Left ventricle myocardium superior (tissue), 1 donor: ENCODE results near the gene PRKG1. TPM values are rescaled to one million over a fixed set of nuclear protein-coding genes. Genes with fewer than 3 reads are reported as not detected.
"Not testable (repeated sequence)": the region's sequence is repeated elsewhere in the genome, so short reads cannot be mapped to it uniquely, and the experiment has no call there.

Experiments
- ATAC-seq: fragments of 200-7000 bp; cut with Tn5 transposase; one replicate; pipeline ENCODE4 v1.9.1; 2020; ENCODE audit warnings: mild to moderate bottlenecking, moderate library complexity
- DNase-seq: peaks from one replicate; pipeline ENCODE4 v3.0.0-alpha.2; 2020
- intact Hi-C: fragments of 100-400 bp; cut with micrococcal nuclease; formaldehyde crosslinking; loops from one replicate; pipeline ENCODE4 v1.11.0; 2022
- total RNA-seq: library from RNA; stranded (reverse); fragmentation: NEBNext Ultra II Directional; extraction: Animal tissue kit (Norgen Biotek cat#: 25700); gene quantifications from one replicate; pipeline ENCODE4 v1.2.1, GENCODE V29; 2021
- donor health status: DM: no; HTN: yes; CAD: no; lungs with severe emphysema.

The PRKG1 gene
- total RNA-seq, 1 donor from 2014 or later = 24.9 TPM

DNA sequence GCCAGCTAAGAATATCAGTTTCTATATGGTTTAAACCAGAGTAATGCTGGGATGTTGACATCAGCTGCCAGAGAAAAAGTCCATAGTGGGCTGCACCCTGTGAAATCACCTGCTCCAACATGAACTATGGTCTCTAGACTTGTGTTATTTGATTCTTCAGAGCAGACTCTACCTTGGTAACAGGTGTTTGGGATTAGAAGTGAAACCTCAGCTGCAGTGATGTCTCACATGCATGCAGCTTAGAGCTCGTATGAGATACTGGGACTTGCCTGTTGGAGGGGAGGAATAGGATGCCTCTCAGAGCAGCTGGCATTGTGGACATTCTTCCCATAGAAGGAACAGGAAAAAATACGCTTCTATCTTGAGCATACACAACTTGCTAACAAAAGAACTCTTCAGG, 912.2 kb downstream of the PRKG1 start:
- ATAC-seq (no peak), DNase-seq (no peak)
- intact Hi-C loops = no loop called here

- intact Hi-C loops = no loop called here
- no peak for ATAC-seq
Measured at GRCh38 chr10:51993475-51993874, 919.2 kb downstream of the PRKG1 start.

DNA sequence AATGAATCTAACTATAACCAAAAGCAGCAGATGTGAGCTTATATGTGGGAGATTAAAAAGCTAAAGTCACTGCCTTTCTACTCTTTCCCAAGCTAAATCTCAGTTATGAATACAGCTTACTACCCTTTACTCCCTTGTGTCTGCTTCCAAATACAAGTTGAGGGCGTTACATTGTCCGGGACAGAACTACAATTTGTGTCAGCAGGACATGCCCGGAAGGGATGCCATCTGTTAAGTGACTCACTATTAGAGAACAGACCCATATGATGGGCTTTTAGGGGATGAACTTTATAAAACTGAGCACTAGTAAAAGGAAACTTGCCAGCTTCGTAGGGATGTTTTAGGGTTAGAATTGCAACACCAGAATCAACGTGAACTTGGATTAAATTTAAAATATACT, 924.8 kb downstream of the PRKG1 start:
- intact Hi-C loops = no loop called here
- DNase-seq (no peak), ATAC-seq (peak; percentile 20)

More at GRCh38 chr10:51993475-51993874, 919.2 kb downstream of the PRKG1 start:
- DNase-seq = no peak

DNA sequence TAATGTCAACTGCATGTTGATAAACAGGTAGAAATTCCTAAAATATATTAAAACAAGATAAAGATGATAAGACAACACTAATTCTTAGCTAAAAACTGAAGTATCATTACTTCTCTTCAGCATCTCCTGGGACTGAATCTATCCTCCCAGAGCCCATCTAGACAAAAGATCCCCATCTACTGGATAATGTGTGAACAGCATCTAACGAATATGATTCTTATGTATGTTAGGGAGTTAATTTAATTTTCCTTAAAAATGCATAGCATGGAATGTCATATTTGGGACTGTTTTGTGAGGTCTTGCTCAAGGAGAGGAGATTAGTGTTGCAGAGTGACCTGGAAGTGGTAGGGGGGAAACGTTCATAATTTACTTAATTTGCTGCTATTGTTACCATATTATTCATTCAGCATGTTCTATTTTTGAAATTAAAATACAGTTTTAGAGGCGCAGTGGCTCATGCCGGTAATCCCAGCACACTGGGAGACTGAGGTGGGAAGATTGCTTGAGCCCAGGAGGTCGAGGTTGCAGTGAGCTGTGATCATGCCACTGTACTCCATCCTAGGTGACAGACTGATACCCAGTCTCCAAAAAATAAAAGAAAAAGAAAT, 930.2 kb downstream of the PRKG1 start:
- DNase-seq (no peak), ATAC-seq (peak; percentile 46)
- intact Hi-C loops = no loop called here

DNA sequence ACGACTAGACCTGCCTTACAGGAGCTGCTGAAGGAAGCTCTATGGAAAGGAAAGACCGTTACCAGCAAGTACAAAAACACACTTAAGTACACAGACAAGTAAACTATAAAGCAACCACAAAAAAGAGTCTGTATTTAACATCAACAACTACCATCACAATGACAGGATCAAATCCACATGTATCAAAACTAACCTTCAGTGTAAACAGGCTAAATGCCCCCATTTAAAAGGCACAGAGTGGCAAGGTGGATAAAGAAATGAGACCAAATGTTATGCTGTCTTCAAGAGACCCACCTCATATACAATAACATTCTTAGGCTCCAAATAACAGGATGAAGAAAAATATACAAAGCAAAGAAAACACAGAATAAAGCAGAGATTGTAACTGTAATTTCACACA, 932.8 kb downstream of the PRKG1 start:
- intact Hi-C loops = no loop called here
- DNase-seq (no peak), ATAC-seq (no peak)

- peak; percentile 39 for ATAC-seq
- intact Hi-C loops = no loop called here
- no peak for DNase-seq
Measured at GRCh38 chr10:52011118-52011517, 936.8 kb downstream of the PRKG1 start.

- intact Hi-C loops = no loop called here
- DNase-seq = no peak
- no peak for ATAC-seq
Measured at GRCh38 chr10:52019077-52019555, 944.8 kb downstream of the PRKG1 start.

DNA sequence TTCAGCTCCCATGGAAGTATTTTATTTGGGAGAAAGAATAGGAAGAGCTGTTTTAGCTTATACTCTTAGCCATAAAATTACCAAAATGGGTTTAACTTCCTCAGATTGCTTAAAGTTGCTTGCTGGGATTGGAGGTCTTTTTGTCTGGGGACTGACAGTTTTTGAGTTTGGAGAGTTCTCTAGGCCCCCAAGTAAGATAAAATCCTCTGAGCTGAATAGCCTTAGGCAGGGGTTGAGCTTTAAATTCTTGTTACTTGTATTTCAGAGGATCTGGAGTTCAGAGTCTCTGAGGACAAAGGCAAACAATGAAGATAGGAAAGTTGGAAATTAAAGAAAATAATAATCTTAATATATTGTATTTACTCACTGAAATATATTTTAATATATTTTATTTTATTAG, 945.4 kb downstream of the PRKG1 start:
- DNase-seq (no peak), ATAC-seq (no peak)
- intact Hi-C loops = no loop called here

DNA sequence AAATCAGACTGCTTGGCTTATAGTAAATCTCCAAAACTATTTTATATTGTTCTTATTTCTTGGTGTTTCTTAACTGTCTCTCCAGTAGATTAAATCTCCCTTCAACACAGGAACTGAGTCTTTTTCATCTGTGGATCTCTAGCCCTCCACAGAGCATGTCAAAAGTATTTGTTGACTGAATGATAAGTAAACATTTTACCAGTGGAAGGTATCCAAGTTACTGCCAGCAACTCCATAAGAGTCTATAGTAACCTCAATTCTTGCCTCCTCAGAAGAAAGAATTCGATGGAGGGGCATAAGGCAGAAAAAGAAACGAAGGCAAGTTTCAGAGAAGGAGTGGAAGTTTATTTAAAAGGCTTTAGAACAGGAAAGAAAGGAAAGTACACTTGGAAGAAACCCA, 945.9 kb downstream of the PRKG1 start:
- DNase-seq (no peak), ATAC-seq (no peak)
- intact Hi-C loops = no loop called here

- intact Hi-C loops = no loop called here
- ATAC-seq (no peak), DNase-seq (no peak)
Measured at GRCh38 chr10:52020702-52021101, 946.4 kb downstream of the PRKG1 start.

- no peak for ATAC-seq
- intact Hi-C loops = no loop called here
- no peak for DNase-seq
Measured at GRCh38 chr10:52027055-52027705, 952.9 kb downstream of the PRKG1 start.

- intact Hi-C loops = no loop called here
Measured at GRCh38 chr10:52028523-52028858, 954.2 kb downstream of the PRKG1 start.

GRCh38 chr10:52029628-52030027, 955.3 kb downstream of the PRKG1 start:
- DNase-seq = no peak
- intact Hi-C loops = no loop called here
- no peak for ATAC-seq

More at GRCh38 chr10:52028523-52028858, 954.2 kb downstream of the PRKG1 start:
- DNase-seq (no peak), ATAC-seq (no peak)

DNA sequence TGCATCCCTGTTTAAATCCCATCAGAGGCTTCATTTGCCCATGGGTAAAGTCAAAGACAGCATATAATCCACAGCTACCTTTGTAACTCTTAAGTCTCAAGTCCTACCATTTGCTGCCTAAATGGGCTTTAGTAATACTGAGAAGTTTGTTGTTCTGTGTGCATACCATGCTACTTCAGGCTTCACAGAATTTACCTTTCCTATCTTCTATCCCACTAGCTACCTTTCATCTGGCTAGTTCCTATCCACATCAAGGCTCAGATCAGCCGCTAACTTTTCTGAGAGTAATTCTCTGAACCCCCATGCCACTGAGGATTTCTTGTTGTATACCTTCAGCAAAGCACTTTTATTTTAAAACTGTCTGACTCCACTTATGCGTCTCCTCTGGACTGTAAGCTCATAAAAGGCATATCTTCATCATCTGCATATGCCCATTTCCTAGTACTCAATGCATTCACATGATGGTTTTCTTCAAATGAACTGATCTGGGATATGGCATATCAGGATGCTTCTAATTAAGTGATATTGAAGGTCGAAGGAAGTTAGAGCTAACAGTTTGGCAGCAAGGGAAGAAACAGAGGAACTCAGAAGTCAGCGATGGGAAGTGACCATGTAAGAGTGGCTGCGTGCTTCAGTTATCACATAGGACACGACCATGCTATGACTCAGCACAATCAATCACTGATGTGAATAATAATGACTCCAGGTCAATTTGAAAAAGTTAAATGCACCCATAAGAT, 955.9 kb downstream of the PRKG1 start:
- intact Hi-C loops = no loop called here

DNA sequence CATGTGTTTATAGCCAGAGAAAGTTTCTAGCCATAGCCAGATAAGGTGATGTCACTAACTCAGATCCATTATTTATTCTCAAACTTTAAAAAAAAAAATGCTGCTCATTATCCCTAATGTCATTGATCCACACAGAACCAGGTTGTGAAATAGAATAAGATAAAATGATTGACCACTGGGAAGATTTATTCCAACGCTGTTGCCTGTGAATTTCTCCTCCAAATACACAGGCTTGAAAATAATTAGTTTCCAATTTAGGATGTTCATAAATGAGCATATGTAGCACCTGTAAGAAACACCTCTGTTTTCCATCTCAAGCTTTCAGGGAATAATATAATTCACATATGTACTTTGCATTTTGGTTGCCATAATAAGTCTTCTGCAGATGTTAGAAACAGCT, 956.7 kb downstream of the PRKG1 start:
- no peak for DNase-seq
- ATAC-seq = no peak
- intact Hi-C loops = no loop called here

More for the DNA sequence above, 955.9 kb downstream of the PRKG1 start:
- no peak for DNase-seq
- no peak for ATAC-seq

DNA sequence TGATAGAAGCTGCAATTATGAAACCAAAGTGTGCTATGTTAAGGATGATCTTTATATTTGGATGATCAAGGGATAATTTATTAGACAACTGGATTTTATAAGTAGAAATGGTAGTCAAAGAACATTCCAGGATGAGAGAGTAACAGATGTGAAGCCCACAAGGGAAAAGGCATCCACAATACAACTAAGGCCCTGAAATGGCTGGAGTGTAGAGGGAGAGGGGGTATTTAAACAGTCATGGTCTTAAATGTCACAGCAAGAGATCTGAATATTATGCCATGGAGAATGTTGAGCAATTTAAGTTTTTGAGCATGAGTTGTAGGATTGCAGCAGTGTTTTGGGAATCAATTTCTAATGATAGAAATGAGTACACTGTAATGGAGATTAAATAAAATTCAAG, 957.5 kb downstream of the PRKG1 start:
- intact Hi-C loops = no loop called here
- no peak for ATAC-seq
- no peak for DNase-seq

DNA sequence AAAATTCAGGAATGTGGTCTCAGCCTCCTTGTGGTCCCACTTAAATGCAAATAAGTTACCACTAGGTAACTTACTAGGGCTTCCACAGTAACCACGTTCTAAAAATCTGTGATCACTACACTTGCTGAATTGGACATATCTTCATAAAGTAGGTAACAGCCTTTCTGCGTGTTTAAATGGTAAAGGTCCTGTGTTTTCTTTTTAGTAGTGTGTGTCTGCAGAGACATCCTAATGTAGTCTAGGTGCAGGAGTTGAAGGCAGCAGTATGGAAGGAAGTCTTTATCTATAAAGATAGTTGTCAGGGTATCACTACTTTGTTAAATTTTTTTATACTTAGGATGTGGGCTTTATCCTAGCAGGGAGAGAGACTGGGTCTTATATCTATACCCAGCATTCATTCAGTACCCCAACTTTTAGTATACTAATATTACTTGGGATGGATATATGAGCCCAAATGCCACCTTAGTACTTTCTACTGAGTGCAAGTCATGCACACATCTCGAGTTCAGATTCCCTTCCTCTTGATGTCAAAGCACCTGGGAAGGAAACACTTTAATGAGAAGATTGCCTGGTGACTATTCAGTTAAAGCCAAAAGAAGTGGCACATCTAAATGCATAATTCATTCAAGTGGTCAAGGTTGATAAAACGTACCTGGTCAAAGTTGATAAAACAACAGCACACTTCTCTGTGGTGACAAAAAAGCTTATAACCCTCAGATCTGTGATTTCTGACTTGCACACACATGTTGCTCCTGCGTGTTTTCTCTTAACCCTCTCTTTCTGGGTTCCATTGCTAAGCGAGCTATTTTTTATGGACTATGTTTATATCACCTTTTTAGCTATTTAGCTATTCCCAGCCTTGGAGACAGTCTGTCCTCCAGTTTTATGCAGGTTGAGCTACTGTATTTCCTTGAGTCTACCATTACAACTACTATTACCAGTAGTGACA, 958.7 kb downstream of the PRKG1 start:
- ATAC-seq = no peak
- intact Hi-C loops = no loop called here
- no peak for DNase-seq

- intact Hi-C loops, DNase-seq, ATAC-seq: not testable (repeated sequence)
Measured at GRCh38 chr10:52039002-52039793, 964.9 kb downstream of the PRKG1 start.

GRCh38 chr10:52040486-52040885, 966.2 kb downstream of the PRKG1 start:
- ATAC-seq (no peak), DNase-seq (no peak)
- intact Hi-C loops = no loop called here
